ENCODE results near the gene HNRNPA3. TPM values are rescaled to one million over a fixed set of nuclear protein-coding genes. Genes with fewer than 3 reads are reported as not detected.
"Not testable (repeated sequence)": the region's sequence is repeated elsewhere in the genome, so short reads cannot be mapped to it uniquely, and the experiment has no call there.

The HNRNPA3 gene
- total and polyA plus RNA-seq, 2 of the 13 experiments (the other 11 are each of a cell fraction or from before 2014, with no cell fraction given), result 73.3 to 97.7 TPM

GRCh38 chr2:177200419-177200818, 12.2 kb upstream of the HNRNPA3 start:
- DNase-seq (ENCODE audit: low spot score); H3K9ac ChIP-seq (ENCODE audit: insufficient read depth, low read depth, low read length); H3K4me2 ChIP-seq (ENCODE audit: low read depth, low read length); intact Hi-C loops (cut with micrococcal nuclease; ENCODE audit: unreplicated experiment); H2AFZ ChIP-seq (ENCODE audit: low read length); in situ Hi-C loops (cut with HindIII; ENCODE audit: extremely low pct_ligation_motif_present, low pct_unique_long_range_greater_than_20kb); H3K79me2 ChIP-seq (ENCODE audit: insufficient read depth, low read length); ATAC-seq; H4K20me1 ChIP-seq (ENCODE audit: insufficient read depth, low read length); H3K27ac ChIP-seq (ENCODE audit: extremely low read length, insufficient read depth, low read length); BruUV-seq (replicated peaks); H3K27me3 ChIP-seq (ENCODE audit: control insufficient read depth in 1 of 2, insufficient read depth in 2 of 2, low read length in 2 of 2); FAIRE-seq; H3K9me3 ChIP-seq (ENCODE audit: low read length); H3K36me3 ChIP-seq (replicated peaks in 1 of 2; ENCODE audit: control insufficient read depth in 1 of 2, insufficient read depth in 2 of 2, low read length in 2 of 2); H3K4me3 ChIP-seq (replicated peaks in 1 of 3; ENCODE audit: insufficient read depth in 1 of 3, low read depth in 2 of 3, low read length in 3 of 3): not testable (repeated sequence)
- POLR2A ChIA-PET, result interaction anchor here (1.0 to 3.7 kb wide), 7 partner anchors 10 to 64 kb away, joined by 4 to 61 read pairs (median 7); partner anchors contain the start of genes HNRNPA3 and NFE2L2
- CTCF ChIA-PET (ENCODE audit: low intra/inter-chr PET ratio, low total read pairs), result interaction anchor here (0.6 kb wide), 1 partner anchor 35 kb away, joined by 3 read pairs; no protein-coding TSS in a partner anchor
- peaks cover 36% of the 10 kb centered on the region for H3K4me1 ChIP-seq (ENCODE audit: insufficient read depth, low read length)
- WGBS (ENCODE audit: low lambda C conversion rate), result 83% methylated on average over 7 of the region's 7 CpGs
- TF ChIP-seq ZBTB39 (CRISPR knock-in tag; IDR thresholded peaks at IDR 0.05) (0 out of 2 replicates have a peak, but pooled peaks have one; percentile 52), NR2F1 (CRISPR knock-in tag; IDR thresholded peaks at IDR 0.05) (0 out of 4 replicates have a peak, but pooled peaks of 1 of the 2 experiments have one; percentile 25), ZNF687 (CRISPR knock-in tag; IDR thresholded peaks at IDR 0.05) (peak; percentile 15; the same call in 1 of the 2 replicates), ZMYM3 (CRISPR knock-in tag; IDR thresholded peaks at IDR 0.05) (peak; percentile 38; the same call in 1 of the 2 replicates), NR2F6 (IDR thresholded peaks at IDR 0.05) (peak; percentile 39), NR2F6 (CRISPR knock-in tag; IDR thresholded peaks at IDR 0.05) (peak; percentile 55; the same call in 1 of the 2 replicates), ZNF770 (CRISPR knock-in tag; IDR thresholded peaks at IDR 0.05) (peak; percentile 85), POGZ (CRISPR knock-in tag; IDR thresholded peaks at IDR 0.05) (0 out of 2 replicates have a peak, but pooled peaks have one; percentile 26), ZMYM2 (CRISPR knock-in tag; IDR thresholded peaks at IDR 0.05) (0 out of 2 replicates have a peak, but pooled peaks have one; percentile 22), ZNF768 (CRISPR knock-in tag; IDR thresholded peaks at IDR 0.05) (0 out of 2 replicates have a peak, but pooled peaks have one; percentile 22), HNF4A (CRISPR knock-in tag; IDR thresholded peaks at IDR 0.05) (peak; percentile 31; the same call in 1 of the 2 replicates), ZNF460 (CRISPR knock-in tag; IDR thresholded peaks at IDR 0.05; ENCODE audit: borderline replicate concordance) (peak; percentile 26; the same call in 1 of the 2 replicates), ZBTB33 (CRISPR knock-in tag; IDR thresholded peaks at IDR 0.05) (peak; percentile 98)

Measured in HepG2 (cell line).